ENCODE results near the gene ZFP3.

ZFP3 gene

DNA sequence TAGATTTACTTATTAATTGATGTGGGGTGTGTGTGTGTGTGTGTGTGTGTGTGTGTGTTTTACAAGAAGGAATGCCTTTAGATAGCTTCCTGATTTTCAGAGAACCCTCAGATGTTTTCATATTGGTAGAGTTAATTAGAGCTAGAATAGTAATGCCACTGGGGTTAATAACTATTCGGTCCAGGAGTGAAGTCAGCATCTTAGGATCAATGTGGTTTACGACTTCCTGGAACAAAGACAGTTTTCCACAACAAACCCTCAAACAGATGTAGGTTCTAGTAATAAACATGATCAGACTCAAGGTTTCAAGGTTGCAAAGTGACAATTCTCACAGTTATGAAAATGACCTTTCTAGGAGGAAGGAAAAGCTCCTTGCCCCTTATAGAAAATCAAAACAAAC lies 30.8 kb upstream of the ZFP3 start:
- TF ChIP-seq, protein P1, sequence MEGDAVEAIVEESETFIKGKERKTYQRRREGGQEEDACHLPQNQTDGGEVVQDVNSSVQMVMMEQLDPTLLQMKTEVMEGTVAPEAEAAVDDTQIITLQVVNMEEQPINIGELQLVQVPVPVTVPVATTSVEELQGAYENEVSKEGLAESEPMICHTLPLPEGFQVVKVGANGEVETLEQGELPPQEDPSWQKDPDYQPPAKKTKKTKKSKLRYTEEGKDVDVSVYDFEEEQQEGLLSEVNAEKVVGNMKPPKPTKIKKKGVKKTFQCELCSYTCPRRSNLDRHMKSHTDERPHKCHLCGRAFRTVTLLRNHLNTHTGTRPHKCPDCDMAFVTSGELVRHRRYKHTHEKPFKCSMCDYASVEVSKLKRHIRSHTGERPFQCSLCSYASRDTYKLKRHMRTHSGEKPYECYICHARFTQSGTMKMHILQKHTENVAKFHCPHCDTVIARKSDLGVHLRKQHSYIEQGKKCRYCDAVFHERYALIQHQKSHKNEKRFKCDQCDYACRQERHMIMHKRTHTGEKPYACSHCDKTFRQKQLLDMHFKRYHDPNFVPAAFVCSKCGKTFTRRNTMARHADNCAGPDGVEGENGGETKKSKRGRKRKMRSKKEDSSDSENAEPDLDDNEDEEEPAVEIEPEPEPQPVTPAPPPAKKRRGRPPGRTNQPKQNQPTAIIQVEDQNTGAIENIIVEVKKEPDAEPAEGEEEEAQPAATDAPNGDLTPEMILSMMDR (IDR thresholded peaks at IDR 0.05; ENCODE audit: control insufficient read depth, insufficient read depth, low read depth, low read length, missing control alignments): no peak

DNA sequence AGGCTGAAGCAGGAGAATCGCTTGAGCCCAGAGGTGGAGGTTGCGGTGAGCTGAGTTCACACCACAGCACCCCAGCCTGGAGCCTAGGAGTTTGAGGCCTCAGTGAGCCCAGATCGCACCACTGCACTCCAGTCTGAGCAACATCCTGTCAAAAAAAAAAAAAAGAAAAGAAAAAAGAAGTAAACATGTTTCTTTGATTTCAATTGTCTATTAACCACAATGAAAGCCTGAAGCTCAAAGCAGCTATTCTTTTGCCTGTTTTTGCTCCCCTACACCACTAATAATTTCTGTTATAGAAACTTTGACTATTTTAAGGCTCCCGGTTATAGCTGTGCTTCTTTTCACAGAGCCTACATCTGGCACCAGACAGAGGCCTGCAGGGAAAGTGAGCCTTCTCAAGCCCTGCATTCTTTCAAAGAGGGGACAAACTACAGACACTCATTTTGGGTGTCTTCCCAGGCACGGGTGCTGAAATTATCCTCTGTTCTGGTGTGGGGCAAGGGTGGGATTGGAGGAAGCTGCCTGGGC lies 28.9 kb upstream of the ZFP3 start:
- H3K4me3 ChIP-seq (ENCODE audit: control insufficient read depth, low read depth, low read length): no peak overlapping the region
- TF ChIP-seq, protein P1 (IDR thresholded peaks at IDR 0.05; ENCODE audit: control insufficient read depth, insufficient read depth, low read depth, low read length, missing control alignments): no peak
- no peak for DNase-seq (ENCODE audit: low read depth)

More for the DNA sequence above, 30.8 kb upstream of the ZFP3 start:
- no peak overlapping the region for H3K4me3 ChIP-seq (ENCODE audit: control insufficient read depth, low read depth, low read length)
- no peak for DNase-seq (ENCODE audit: low read depth)

DNA sequence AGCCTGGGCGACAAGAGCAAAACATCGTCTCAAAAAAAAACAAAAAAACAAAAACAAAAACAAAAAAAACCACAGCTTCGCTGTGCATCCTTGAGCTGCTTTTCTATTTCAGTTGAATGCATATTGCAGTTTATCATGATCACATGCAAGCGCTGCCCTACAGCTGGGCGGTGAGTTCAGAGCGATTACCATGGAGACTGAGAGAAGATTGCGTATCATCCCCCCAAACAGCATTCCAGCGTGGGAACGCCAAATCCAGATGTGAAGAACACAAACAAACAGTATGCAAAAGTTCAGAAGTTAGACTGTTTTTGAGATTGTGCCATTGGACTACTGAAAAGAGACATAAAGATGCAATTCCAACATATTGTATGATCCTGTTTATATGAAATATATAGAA lies 28.0 kb upstream of the ZFP3 start:
- no peak overlapping the region for H3K4me3 ChIP-seq (ENCODE audit: control insufficient read depth, low read depth, low read length)
- no peak for DNase-seq (ENCODE audit: low read depth)
- TF ChIP-seq, protein P1 (IDR thresholded peaks at IDR 0.05; ENCODE audit: control insufficient read depth, insufficient read depth, low read depth, low read length, missing control alignments): no peak

DNA sequence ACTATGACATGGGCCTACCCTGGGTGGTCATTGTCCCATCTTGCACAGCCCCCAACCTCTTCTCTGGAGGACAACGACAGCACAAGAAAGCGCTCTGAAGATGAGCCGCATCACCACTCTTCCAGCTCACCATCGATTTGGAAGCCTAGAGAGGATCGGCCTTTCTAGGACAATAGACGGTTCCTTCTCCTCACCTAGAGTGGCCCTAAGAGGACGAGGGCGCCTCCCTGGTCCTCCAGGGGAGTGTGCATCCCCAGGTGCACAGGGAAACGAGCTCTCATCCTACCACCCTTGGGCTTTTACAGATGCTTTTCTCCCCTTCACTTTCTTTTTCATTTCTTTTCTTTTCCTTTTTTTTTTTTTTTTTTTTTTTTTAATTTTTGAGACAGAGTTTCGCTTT lies 22.7 kb upstream of the ZFP3 start:
- TF ChIP-seq, protein P1 (IDR thresholded peaks at IDR 0.05; ENCODE audit: control insufficient read depth, insufficient read depth, low read depth, low read length, missing control alignments): no peak
- no peak for DNase-seq (ENCODE audit: low read depth)
- H3K4me3 ChIP-seq (ENCODE audit: control insufficient read depth, low read depth, low read length): no peak overlapping the region

DNA sequence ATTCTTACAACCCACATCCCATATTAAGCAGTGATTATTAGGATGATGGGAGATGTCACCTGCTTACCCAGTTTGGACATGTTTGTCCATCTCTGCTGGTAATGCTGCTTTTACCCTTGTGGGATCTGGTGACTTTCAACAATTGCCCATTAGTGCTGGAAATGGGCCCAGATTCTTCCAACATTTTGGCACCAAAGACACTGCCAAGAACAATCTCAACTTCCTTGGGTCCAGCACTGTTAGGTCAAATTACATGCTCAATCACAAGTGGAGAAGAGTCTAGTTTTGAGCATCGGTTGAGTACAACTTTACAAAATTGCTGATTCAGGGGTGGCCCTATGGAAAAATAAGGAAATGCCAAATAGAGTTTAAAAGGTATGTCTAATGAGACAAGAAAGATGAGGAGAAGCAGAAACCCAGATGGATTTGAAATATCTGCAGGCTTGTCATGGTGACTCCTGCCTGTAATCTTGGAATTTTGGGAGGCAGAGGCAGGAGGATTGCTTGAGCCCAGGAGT lies 13.0 kb upstream of the ZFP3 start:
- no peak overlapping the region for H3K4me3 ChIP-seq (ENCODE audit: control insufficient read depth, low read depth, low read length)
- no peak for DNase-seq (ENCODE audit: low read depth)
- TF ChIP-seq, protein P1 (IDR thresholded peaks at IDR 0.05; ENCODE audit: control insufficient read depth, insufficient read depth, low read depth, low read length, missing control alignments): no peak

DNA sequence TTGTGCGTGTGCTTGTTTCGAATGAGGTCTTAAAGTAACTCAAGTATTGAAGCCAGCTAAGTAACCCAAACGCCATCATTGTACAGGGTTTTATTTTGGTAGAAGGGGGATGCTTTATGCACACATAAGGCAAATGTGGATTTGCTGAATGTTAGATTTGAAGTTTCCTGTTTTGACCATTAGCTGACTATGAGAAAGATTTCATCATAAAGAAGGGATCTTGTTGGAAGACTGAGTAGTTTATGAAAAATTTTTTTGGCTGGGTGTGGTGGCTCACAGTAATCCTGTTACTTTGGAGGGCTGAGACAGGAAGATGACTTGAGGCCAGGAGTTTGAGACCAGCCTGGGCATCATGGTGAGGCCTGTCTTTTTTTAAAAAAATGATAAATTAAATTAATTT lies 10.0 kb upstream of the ZFP3 start:
- DNase-seq (ENCODE audit: low read depth): no peak
- H3K4me3 ChIP-seq (ENCODE audit: control insufficient read depth, low read depth, low read length): no peak overlapping the region
- TF ChIP-seq, protein P1 (IDR thresholded peaks at IDR 0.05; ENCODE audit: control insufficient read depth, insufficient read depth, low read depth, low read length, missing control alignments): no peak

Measured in AG09309 (cell line).